Stomach (tissue), 9 donors: ENCODE measurements around the gene GSG1L. TPM values are rescaled to one million over a fixed set of nuclear protein-coding genes. Genes with fewer than 3 reads are reported as not detected.

Source experiments
- DNase-seq, 2 donors: peaks; one replicate each; pipeline versions ENCODE4 v3.0.0 to v3.0.0-alpha.2; 2013 to 2019
- H3K27ac ChIP-seq, 5 donors: fragments of 200-600 bp in 4 of 5; sonication (generic) in 4 of 5; one replicate each; pipeline ENCODE4 v1.5.1; 2013 to 2019; ENCODE audit warnings: mild to moderate bottlenecking in 1 of 5, moderate library complexity in 1 of 5
- H3K27me3 ChIP-seq, 3 donors: fragments of 200-600 bp; sonication (generic); one replicate each; pipeline ENCODE4 v1.5.1; 2017 to 2019; ENCODE audit warnings: mixed run types in 1 of 3
- H3K36me3 ChIP-seq, 4 donors: fragments of 200-600 bp; sonication (generic); 1 replicate in 3 of 4; 2 replicates in 1 of 4; pipeline ENCODE4 v1.5.1; 2016 to 2019
- H3K4me1 ChIP-seq, 4 donors: fragments of 200-600 bp; sonication (generic); one replicate each; pipeline ENCODE4 v1.5.1; 2016 to 2019
- H3K4me3 ChIP-seq, 4 donors: fragments of 200-600 bp; sonication (generic) in 3 of 4; one replicate each; pipeline ENCODE4 v1.5.1; 2016 to 2019; ENCODE audit warnings: mild to moderate bottlenecking in 1 of 4
- H3K9me3 ChIP-seq, 4 donors: fragments of 200-600 bp; sonication (generic); one replicate each; pipeline ENCODE4 v1.5.1; 2016 to 2019
- EP300 ChIP-seq: sonication (generic); formaldehyde crosslinking; IDR thresholded peaks from one replicate; pipeline ENCODE4 v1.6.1; 2017; ENCODE audit warnings: antibody characterized with exemption
- POLR2A ChIP-seq, 4 donors: fragments of 450-650 bp; IDR thresholded peaks; one replicate each; pipeline ENCODE4 v1.6.1; 2016; ENCODE audit warnings: antibody characterized with exemption in 4 of 4, control low read depth in 2 of 4, mild to moderate bottlenecking in 1 of 4, moderate library complexity in 1 of 4
- POLR2AphosphoS5 ChIP-seq, 3 donors: sonication (generic); formaldehyde crosslinking; IDR thresholded peaks; one replicate each; pipeline ENCODE4 v1.6.1; 2016; ENCODE audit warnings: antibody characterized with exemption in 3 of 3
- WGBS, 5 donors: extraction: QIAGEN DNeasy Blood & Tissue Kit in 3 of 5; methylation state at CpG; one replicate each; pipeline versions ENCODE4 v1.1.5 to v1.1.7; 2013 to 2018; 5-methylcytosine and 5-hydroxymethylcytosine counted together
- intact Hi-C: fragments of 100-400 bp; cut with DNase I; formaldehyde crosslinking; loops from one replicate; pipeline ENCODE4 v1.15.1; 2023; ENCODE audit warnings: low total_unique reads
- polyA plus RNA-seq, 3 donors: library from polyadenylated mRNA; stranded (reverse); fragments of 200-250 nt; gene quantifications; one replicate each; pipeline ENCODE4 v1.2.3, GENCODE V29; 2013
- total RNA-seq, 5 donors: library from RNA; depleted of rRNA; stranded (reverse); fragments of >200 nt; gene quantifications; one replicate each; pipeline versions ENCODE4 v1.1.0 to v1.2.3, GENCODE V29; 2014 to 2016
- TF ChIP-seq, protein P1 (sequence below), 7 experiments: fragments of 450-650 bp in 4 of 7; fragments of 200-600 bp in 3 of 7; sonication (generic) in 3 of 7; IDR thresholded peaks; one replicate each; pipeline ENCODE4 v1.5.1; 2016 to 2019; ENCODE audit warnings: antibody characterized with exemption in 7 of 7, control low read depth in 2 of 7, mild to moderate bottlenecking in 1 of 7
- donor health status: healthy with polysubstance abuse.
- donor health status: Bipolar disorder and iron deficiency.
- donor health status: healthy.

GSG1L gene
- total and polyA plus RNA-seq, 8 donors = 0.06 TPM; not detected in 7

DNA sequence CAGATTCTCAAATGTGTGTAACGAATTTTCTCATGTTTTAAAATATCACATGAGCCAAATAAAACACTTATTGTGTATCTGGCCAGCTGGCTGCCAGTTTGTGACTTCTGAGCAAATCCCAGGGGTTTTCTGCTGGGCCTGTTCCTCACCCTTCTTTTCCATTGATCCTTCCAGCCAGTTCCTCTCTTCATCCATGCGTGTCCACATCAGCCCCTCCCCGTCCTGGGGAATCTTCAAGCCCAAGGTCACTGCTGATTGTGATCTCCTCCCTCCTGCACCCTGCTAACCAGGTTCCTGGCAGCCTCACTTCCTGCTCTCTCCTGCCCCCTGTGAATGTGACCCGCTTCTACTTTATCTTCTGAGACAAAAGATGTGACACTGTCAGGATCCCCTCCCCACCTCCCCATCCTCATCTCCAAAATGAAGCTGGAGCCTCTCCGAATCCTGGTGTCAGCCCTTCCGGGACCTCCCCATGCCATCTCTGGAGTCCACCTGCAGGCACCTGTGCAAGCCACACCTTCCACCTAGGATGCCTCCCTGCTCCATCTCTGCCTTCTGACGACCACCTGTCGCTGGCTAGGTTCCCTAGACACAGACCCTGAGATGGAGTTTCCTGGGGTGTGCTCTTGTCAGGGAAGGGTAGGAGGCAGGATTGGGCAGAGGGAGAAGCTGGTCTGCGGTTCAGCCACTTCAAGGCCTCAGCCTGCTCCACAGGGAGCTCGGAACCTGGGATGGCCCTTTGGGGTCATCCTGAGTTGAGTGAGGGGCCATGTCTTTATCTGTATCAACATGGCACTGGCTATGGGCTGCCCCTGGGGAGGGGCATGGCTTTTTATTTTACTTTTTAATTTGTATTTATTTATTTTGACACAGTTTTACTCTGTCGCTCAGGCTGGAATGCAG lies 308.5 kb downstream of the GSG1L start:
- no peak for DNase-seq
- 86 to 91% (median 90%) methylated on average over 11 of the region's 11 CpGs for WGBS, 5 donors
- intact Hi-C loops = no loop called here
- no peak overlapping the region for H3K27ac ChIP-seq
- H3K27me3 ChIP-seq = no peaks in the 10 kb centered on the region
- TF ChIP-seq POLR2AphosphoS5 (IDR thresholded peaks at IDR 0.05) (no peak), EP300 (no peak), POLR2A (IDR thresholded peaks at IDR 0.05) (no peak)
- TF ChIP-seq, protein P1, sequence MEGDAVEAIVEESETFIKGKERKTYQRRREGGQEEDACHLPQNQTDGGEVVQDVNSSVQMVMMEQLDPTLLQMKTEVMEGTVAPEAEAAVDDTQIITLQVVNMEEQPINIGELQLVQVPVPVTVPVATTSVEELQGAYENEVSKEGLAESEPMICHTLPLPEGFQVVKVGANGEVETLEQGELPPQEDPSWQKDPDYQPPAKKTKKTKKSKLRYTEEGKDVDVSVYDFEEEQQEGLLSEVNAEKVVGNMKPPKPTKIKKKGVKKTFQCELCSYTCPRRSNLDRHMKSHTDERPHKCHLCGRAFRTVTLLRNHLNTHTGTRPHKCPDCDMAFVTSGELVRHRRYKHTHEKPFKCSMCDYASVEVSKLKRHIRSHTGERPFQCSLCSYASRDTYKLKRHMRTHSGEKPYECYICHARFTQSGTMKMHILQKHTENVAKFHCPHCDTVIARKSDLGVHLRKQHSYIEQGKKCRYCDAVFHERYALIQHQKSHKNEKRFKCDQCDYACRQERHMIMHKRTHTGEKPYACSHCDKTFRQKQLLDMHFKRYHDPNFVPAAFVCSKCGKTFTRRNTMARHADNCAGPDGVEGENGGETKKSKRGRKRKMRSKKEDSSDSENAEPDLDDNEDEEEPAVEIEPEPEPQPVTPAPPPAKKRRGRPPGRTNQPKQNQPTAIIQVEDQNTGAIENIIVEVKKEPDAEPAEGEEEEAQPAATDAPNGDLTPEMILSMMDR (IDR thresholded peaks at IDR 0.05) = no peak
- peaks cover 6 to 97% (median 82%) of the 10 kb centered on the region in 4 donors for H3K36me3 ChIP-seq
- no peaks in the 10 kb centered on the region for H3K9me3 ChIP-seq
- no peaks in the 10 kb centered on the region for H3K4me1 ChIP-seq
- H3K4me3 ChIP-seq = no peak overlapping the region

DNA sequence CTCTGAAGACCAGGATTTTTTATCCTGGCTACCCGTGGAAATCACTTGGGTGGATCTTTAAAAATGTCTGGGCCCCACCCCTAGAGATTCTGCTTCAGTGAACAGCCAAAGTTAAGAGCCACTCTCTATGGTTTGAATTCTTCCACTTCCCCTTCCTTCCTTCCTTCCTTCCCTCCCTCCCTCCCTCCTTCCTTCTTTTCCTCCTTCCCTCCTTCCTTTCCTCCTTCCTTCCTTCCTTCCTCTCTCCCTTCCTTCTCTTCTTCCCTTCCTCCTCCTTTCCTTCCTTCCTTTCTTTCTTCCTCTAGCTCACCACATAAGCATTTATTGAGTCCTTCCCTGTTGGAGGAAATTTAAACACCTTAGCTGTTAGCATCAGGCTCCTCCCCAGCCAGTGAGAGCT lies 310.0 kb downstream of the GSG1L start:
- H3K36me3 ChIP-seq = peaks cover 6 to 91% (median 85%) of the 10 kb centered on the region in 4 donors
- no peak for TF ChIP-seq POLR2A (IDR thresholded peaks at IDR 0.05)
- TF ChIP-seq POLR2AphosphoS5 (IDR thresholded peaks at IDR 0.05) = no peak
- no peak for TF ChIP-seq EP300
- TF ChIP-seq, protein P1 (IDR thresholded peaks at IDR 0.05) = no peak

DNA sequence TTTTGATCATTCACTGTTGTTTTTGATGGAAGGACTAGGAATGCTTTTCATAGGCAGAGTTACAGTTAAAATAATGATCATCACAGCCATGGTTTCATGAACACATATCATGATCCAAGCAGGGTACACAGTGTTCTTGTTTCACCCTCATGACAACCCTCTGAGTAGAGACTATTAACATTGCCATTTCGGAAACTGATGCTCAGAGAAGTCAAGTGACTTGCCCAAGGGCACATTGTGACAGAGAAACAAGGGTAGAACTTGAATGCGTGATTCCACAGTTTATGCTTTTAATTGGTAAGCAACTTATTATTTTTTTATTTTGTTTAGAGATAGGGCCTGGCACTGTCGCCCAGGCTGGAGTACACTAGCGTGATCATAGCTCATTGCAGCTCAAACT lies 311.3 kb downstream of the GSG1L start:
- WGBS, 5 donors = 96 to 98% (median 97%) methylated on average over 4 of the region's 4 CpGs
- no peak for TF ChIP-seq EP300
- no peak for TF ChIP-seq POLR2AphosphoS5 (IDR thresholded peaks at IDR 0.05)
- TF ChIP-seq, protein P1 (IDR thresholded peaks at IDR 0.05) = no peak
- TF ChIP-seq POLR2A (IDR thresholded peaks at IDR 0.05) = no peak
- Histone ChIP-seq H3K9me3 (no peaks in the 10 kb centered on the region), H3K27ac (no peak overlapping the region), H3K4me3 (no peak overlapping the region), H3K27me3 (no peaks in the 10 kb centered on the region), H3K36me3 (peaks cover 6 to 78% (median 73%) of the 10 kb centered on the region in 4 donors), H3K4me1 (peaks cover 0 to 10% (median 0%) of the 10 kb centered on the region in 4 donors)
- no peak for DNase-seq
- intact Hi-C loops = no loop called here

More for the DNA sequence above, 310.0 kb downstream of the GSG1L start:
- H3K9me3 ChIP-seq = no peaks in the 10 kb centered on the region
- no peak for DNase-seq
- H3K27ac ChIP-seq = no peak overlapping the region
- 44 to 81% (median 57%) methylated on average over 1 of the region's 1 CpG for WGBS, 5 donors
- no peaks in the 10 kb centered on the region for H3K27me3 ChIP-seq
- peaks cover 0 to 9% (median 0%) of the 10 kb centered on the region in 4 donors for H3K4me1 ChIP-seq
- H3K4me3 ChIP-seq = no peak overlapping the region
- intact Hi-C loops = no loop called here

DNA sequence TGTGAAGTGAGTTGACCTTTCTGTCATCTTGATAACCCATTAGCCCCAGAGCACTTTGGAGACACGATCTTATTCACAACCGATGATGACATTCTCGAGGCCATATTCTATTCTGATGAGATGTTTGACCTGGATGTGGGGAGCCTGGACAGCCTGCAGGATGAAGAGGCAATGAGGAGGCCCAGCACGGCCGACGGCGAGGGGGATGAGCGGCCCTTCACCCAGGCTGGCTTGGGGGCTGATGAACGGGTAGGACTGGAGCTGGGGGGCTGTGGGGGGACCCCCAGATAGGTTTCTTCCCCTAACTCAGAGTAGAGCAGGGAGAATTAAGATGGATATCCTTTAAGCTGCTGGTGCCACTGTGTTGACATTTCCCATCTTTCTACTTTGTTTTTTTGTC lies 311.8 kb downstream of the GSG1L start:
- DNase-seq = no peak
- Histone ChIP-seq H3K27me3 (no peaks in the 10 kb centered on the region), H3K36me3 (peaks cover 6 to 73% (median 67%) of the 10 kb centered on the region in 4 donors), H3K9me3 (no peaks in the 10 kb centered on the region), H3K4me1 (peaks cover 0 to 10% (median 0%) of the 10 kb centered on the region in 4 donors), H3K27ac (no peak overlapping the region), H3K4me3 (no peak overlapping the region)
- TF ChIP-seq POLR2A (IDR thresholded peaks at IDR 0.05) = no peak
- no peak for TF ChIP-seq EP300
- no peak for TF ChIP-seq POLR2AphosphoS5 (IDR thresholded peaks at IDR 0.05)
- TF ChIP-seq, protein P1 (IDR thresholded peaks at IDR 0.05) = no peak
- WGBS, 5 donors = 83 to 94% (median 90%) methylated on average over 9 of the region's 9 CpGs
- intact Hi-C loops = no loop called here
